BLaER1 treated with 17β-estradiol and CSF1 and Interleukin-3, amounts not matched to agents 10 nM and 100 nM (cell line): ENCODE data around the gene C1QTNF1.

ENCODE experiments used
- H3K27ac ChIP-seq, 11 experiments: shearing (Covaris generic); formaldehyde crosslinking; 2 replicates each; pipeline ENCODE4 v1.8.1; 2022
- H3K27me3 ChIP-seq, 11 experiments: shearing (Covaris generic); formaldehyde crosslinking; 2 replicates each; pipeline ENCODE4 v1.8.1; 2022
- H3K36me3 ChIP-seq, 11 experiments: shearing (Covaris generic); formaldehyde crosslinking; 2 replicates each; pipeline ENCODE4 v1.8.1; 2022
- H3K4me1 ChIP-seq, 10 experiments: shearing (Covaris generic); formaldehyde crosslinking; 2 replicates each; pipeline ENCODE4 v1.8.1; 2022
- H3K4me2 ChIP-seq, 11 experiments: shearing (Covaris generic); formaldehyde crosslinking; 2 replicates each; pipeline ENCODE4 v1.8.1; 2022
- H3K4me3 ChIP-seq, 10 experiments: shearing (Covaris generic); formaldehyde crosslinking; 2 replicates each; pipeline ENCODE4 v1.8.1; 2022
- H3K9ac ChIP-seq, 11 experiments: shearing (Covaris generic); formaldehyde crosslinking; 2 replicates each; pipeline ENCODE4 v1.8.1; 2022
- H3K9me3 ChIP-seq, 11 experiments: shearing (Covaris generic); formaldehyde crosslinking; replicated peaks in 1 of 11; 2 replicates each; pipeline ENCODE4 v1.8.1; 2022
- H4K20me1 ChIP-seq, 11 experiments: shearing (Covaris generic); formaldehyde crosslinking; 2 replicates each; pipeline ENCODE4 v1.8.1; 2022
- Cebpa-rat ChIP-seq, 11 experiments: shearing (Covaris generic); IDR thresholded peaks; 2 replicates each; pipeline ENCODE4 v1.8.1; 2022

Gene C1QTNF1

DNA sequence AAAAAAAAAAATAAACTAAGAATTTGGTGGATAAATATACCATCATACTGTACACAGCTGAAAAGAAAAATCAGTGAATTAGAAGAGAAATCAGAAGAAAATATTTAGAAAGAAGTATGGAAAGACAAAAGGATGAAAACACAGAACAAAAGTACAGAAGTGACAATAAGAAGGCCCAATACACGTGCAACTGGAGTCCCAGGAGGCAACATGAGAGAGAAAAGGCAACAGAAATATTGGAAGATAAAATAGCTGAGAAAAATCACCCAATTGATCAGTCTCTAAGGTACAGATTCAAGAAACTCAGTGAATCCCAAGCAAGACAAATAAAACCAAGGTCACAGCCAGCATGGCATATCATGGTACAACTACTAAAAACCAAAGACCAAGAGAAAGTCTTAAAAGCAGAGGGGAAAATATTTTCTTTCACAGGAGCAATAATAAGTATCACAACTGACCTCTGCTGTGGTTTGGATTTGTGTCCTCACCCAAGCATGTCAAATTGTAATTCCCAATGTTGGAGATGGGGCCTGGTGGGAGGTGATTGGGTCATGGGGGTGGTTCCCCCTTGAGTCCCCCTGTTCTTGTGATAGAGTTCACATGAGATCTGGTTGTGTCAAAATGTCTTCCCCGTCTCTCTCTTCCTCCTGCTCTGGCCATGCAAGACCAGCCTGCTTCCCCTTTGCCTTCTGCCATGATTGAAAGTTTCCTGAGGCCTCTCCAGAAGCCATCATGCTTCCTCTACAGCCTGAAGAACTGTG lies 30.4 kb downstream of the C1QTNF1 start:
- Histone ChIP-seq H3K4me2 (no peak overlapping the region), H3K36me3 (no peaks in the 10 kb centered on the region), H3K9me3 (peaks cover 14 to 33% (median 21%) of the 10 kb centered on the region in 11 experiments; a peak in 20 of 22 replicates), H3K9ac (no peak overlapping the region), H3K27me3 (no peaks in the 10 kb centered on the region), H3K27ac (no peak overlapping the region), H4K20me1 (no peaks in the 10 kb centered on the region), H3K4me1 (peaks cover 7 to 34% (median 25%) of the 10 kb centered on the region in 10 experiments), H3K4me3 (no peak overlapping the region)
- TF ChIP-seq Cebpa-rat (IDR thresholded peaks at IDR 0.05), result no peak

DNA sequence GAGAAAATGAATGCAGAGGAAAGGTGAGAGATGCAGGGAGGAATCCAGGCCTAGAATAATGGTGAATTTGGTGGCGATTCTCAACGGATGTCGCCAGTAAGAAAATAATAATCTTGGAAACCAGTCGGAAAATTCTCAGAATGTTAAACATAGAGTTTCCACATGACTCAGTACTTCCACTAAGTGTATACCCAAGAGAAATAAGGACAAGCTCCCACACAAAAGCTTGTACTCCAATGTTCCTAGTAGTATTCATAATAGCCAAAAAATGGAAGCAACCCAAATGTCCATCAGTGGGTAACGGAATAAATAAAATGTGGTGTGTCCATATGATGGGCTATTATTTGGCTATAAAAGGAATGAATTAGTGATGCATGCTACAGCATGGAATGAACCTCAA lies 31.2 kb downstream of the C1QTNF1 start:
- H3K4me2 ChIP-seq, result no peak overlapping the region
- H3K4me3 ChIP-seq, result no peak overlapping the region
- H4K20me1 ChIP-seq, result no peaks in the 10 kb centered on the region
- H3K9me3 ChIP-seq, result peaks cover 14 to 33% (median 21%) of the 10 kb centered on the region in 11 experiments; a peak in 20 of 22 replicates
- H3K27me3 ChIP-seq, result no peaks in the 10 kb centered on the region
- no peak overlapping the region for H3K27ac ChIP-seq
- peaks cover 0 to 36% (median 20%) of the 10 kb centered on the region in 10 experiments; a peak in 17 of 20 replicates for H3K4me1 ChIP-seq
- H3K9ac ChIP-seq, result no peak overlapping the region
- H3K36me3 ChIP-seq, result no peaks in the 10 kb centered on the region
- no peak for TF ChIP-seq Cebpa-rat (IDR thresholded peaks at IDR 0.05)

DNA sequence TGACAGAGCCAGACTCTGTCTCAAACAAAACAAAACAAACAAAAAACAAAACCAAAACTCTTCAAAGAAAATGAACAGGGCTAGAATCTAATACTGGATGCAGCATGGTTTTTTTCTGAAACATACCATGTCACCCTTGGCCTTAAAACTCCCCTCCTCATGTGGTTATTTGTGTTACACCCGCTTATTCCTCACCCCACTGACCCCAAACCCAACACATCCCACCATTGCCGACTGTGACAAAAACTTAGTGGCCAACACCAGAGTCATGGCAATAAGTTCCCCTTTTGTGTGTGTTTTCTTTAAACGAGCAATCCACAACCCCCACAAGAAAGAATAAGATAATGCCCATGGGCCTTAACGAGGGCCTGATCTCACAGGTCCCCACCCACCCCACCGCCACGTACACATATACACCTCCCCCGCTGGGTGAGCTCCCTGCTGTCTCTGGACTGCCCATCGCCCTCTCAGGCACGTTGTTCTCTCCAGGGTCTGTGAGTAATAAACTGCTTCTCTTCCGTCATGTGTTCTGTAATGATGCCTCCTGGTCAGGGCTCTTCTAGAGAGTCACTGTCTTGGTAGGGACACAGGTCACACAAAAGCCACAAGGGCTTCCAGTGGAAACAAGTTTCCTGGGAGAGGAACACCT lies 33.9 kb downstream of the C1QTNF1 start:
- TF ChIP-seq Cebpa-rat (IDR thresholded peaks at IDR 0.05), result no peak

DNA sequence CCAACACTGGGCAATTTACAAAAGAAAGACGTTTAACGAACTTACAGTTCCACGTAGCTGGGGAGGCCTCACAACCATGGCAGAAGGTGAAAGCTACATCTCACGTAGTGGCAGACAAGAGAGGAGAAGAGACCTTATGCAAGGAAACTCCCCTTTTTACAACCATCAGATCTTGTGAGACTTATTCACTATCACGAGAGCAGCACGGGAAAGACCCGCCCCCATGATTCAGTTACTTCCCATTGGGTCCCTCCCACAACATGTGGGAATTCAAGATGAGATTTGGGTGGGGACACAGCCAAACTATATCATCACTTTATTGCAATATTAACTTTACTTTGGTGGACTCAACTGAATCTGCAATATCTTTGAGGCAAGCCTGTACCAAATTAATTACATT lies 38.7 kb downstream of the C1QTNF1 start:
- TF ChIP-seq Cebpa-rat (IDR thresholded peaks at IDR 0.05), result no peak
- Histone ChIP-seq H4K20me1 (no peaks in the 10 kb centered on the region), H3K27me3 (no peaks in the 10 kb centered on the region), H3K36me3 (no peaks in the 10 kb centered on the region), H3K4me1 (peaks cover 6 to 22% (median 18%) of the 10 kb centered on the region in 10 experiments), H3K4me3 (no peak overlapping the region), H3K9ac (no peak overlapping the region), H3K9me3 (peaks cover 0 to 7% (median 0%) of the 10 kb centered on the region in 11 experiments; a peak in 1 of 22 replicates), H3K27ac (no peak overlapping the region), H3K4me2 (no peak overlapping the region)

More for the DNA sequence above, 33.9 kb downstream of the C1QTNF1 start:
- no peaks in the 10 kb centered on the region for H3K27me3 ChIP-seq
- peaks cover 0 to 34% (median 19%) of the 10 kb centered on the region in 10 experiments; a peak in 17 of 20 replicates for H3K4me1 ChIP-seq
- H3K27ac ChIP-seq, result peak overlapping the region in 4 of 11 experiments; percentile 54 to 69 (median 63); a peak in 8 of 22 replicates
- H3K4me2 ChIP-seq, result peak overlapping the region in 8 of 11 experiments; percentile 14 to 79 (median 70); a peak in 12 of 22 replicates
- H3K4me3 ChIP-seq, result no peak overlapping the region
- peak overlapping the region in 1 of 11 experiments; percentile 39; a peak in 1 of 22 replicates for H3K9ac ChIP-seq
- H3K9me3 ChIP-seq, result peaks cover 14 to 33% (median 21%) of the 10 kb centered on the region in 11 experiments; a peak in 20 of 22 replicates
- H3K36me3 ChIP-seq, result no peaks in the 10 kb centered on the region
- H4K20me1 ChIP-seq, result no peaks in the 10 kb centered on the region

DNA sequence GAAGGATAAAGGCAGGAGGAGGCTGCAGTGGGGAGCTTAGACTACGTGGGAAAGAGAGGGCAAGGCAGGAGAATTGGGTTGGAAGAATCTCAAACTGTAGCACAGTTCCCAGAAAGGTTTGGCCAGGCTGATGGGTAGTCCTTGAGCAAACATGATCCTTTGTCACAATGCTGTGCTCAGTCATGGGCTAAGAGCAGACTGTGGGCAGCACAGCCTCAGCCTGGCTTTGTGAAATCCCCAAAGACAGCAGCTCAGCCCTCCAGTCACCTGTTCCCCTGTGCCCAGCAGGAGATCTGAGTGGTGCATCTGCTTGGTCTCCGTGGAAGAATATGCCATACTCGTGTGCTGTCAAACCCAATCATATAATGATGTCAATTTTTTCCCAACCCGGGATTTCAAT lies 40.1 kb downstream of the C1QTNF1 start:
- Histone ChIP-seq H3K4me2 (peak overlapping the region in 3 of 11 experiments; percentile 17 to 34 (median 28); a peak in 7 of 22 replicates), H3K4me1 (peaks cover 0 to 14% (median 8%) of the 10 kb centered on the region in 10 experiments; a peak in 18 of 20 replicates), H3K9me3 (no peaks in the 10 kb centered on the region), H3K9ac (no peak overlapping the region), H3K4me3 (no peak overlapping the region), H3K36me3 (no peaks in the 10 kb centered on the region), H3K27ac (no peak overlapping the region), H4K20me1 (no peaks in the 10 kb centered on the region), H3K27me3 (no peaks in the 10 kb centered on the region)
- TF ChIP-seq Cebpa-rat (IDR thresholded peaks at IDR 0.05), result no peak

DNA sequence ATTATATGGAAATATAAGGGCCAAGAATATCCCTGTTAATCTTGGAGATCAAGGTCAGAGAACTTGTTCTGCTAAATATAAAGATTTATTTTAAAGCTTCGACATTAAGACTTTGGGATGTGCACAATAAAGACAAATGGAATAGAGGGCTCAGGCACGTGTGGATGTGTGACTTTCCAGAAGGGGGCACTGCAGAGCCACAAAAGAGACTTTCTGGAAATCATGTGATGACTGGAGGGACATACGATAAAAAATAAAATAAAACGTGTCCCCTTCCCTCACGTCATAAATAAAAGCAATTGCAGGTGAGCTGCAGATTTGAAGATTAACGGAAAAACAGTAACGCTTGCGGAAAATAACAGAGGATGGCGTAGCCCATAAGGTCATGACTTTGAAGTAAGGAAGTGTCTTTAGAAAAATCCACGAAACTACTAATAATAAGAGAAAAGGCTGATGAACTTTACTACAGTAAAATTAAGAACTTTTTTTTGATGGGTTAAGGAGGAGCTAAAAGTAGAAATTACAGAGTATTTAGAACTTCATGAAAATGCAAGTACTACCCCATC lies 41.2 kb downstream of the C1QTNF1 start:
- H3K9me3 ChIP-seq, result no peaks in the 10 kb centered on the region
- H3K9ac ChIP-seq, result no peak overlapping the region
- H3K36me3 ChIP-seq, result no peaks in the 10 kb centered on the region
- peaks cover 0 to 10% (median 1%) of the 10 kb centered on the region in 10 experiments; a peak in 8 of 20 replicates for H3K4me1 ChIP-seq
- H4K20me1 ChIP-seq, result no peaks in the 10 kb centered on the region
- H3K27me3 ChIP-seq, result no peaks in the 10 kb centered on the region
- no peak for TF ChIP-seq Cebpa-rat (IDR thresholded peaks at IDR 0.05)
- H3K4me3 ChIP-seq, result no peak overlapping the region
- H3K27ac ChIP-seq, result no peak overlapping the region
- H3K4me2 ChIP-seq, result no peak overlapping the region

DNA sequence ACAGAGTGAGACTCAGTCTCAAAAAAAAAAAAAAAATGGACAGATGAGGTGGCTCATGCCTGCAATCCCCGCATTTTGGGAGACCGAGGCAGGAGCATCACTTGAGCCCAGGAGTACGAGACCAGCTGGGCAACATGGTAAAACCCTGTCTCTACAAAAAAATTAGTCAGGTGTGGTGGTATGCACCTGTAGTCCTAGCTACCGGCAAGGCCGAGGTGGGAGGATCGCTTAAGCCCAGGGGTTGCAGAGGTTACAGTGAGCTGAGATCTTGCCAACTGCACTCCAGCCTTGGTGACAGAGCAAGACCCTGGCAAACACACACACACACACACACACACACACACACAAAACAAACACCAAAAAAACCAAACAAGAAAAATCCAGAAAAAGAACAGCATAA lies 43.0 kb downstream of the C1QTNF1 start:
- H3K4me1 ChIP-seq, result peaks cover 0 to 10% (median 1%) of the 10 kb centered on the region in 10 experiments; a peak in 8 of 20 replicates
- H3K9ac ChIP-seq, result no peak overlapping the region
- H3K9me3 ChIP-seq, result no peaks in the 10 kb centered on the region
- no peaks in the 10 kb centered on the region for H3K27me3 ChIP-seq
- no peak overlapping the region for H3K27ac ChIP-seq
- no peak overlapping the region for H3K4me3 ChIP-seq
- no peaks in the 10 kb centered on the region for H4K20me1 ChIP-seq
- H3K4me2 ChIP-seq, result no peak overlapping the region
- no peak for TF ChIP-seq Cebpa-rat (IDR thresholded peaks at IDR 0.05)
- H3K36me3 ChIP-seq, result no peaks in the 10 kb centered on the region

DNA sequence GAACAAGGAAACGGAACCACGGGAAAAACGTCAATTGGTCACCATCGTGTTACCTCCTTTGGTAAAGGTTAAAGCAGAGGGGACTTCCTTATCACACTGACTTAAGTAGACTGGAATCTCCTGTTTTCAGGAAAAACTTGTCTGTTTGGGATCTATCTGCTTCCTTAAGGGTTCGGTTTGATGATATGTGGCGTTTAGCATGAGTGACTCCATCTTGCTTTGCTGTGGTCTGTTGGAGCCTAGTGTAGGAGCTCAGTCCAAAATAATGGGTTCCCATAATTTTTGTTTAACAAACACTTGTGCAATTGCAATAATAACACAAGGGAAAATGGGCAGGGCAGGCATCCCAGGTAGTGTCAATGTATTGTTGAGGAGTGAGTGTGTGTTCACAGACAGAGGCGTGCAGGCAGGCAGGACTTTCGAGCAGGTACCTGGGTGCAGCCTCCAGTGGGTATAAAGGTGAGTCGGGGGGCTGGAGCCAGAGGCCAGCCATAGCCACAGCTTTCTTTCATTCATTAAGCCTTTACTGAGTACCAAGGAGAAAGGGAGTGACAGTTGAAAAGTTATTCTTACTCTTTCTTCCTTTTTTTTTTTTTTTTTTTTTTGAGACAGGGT lies 46.4 kb downstream of the C1QTNF1 start:
- Histone ChIP-seq H3K27me3 (no peaks in the 10 kb centered on the region), H4K20me1 (0 out of 22 replicates have a peak, but pooled peaks cover 0 to under 1% (median 0%) of the 10 kb centered on the region in 11 experiments), H3K36me3 (no peaks in the 10 kb centered on the region), H3K4me3 (no peak overlapping the region), H3K9ac (no peak overlapping the region), H3K27ac (no peak overlapping the region), H3K4me1 (peaks cover 7 to 14% (median 11%) of the 10 kb centered on the region in 10 experiments), H3K9me3 (no peaks in the 10 kb centered on the region), H3K4me2 (no peak overlapping the region)
- TF ChIP-seq Cebpa-rat (IDR thresholded peaks at IDR 0.05), result no peak
